ENCODE measurements around the gene TMBIM4. TPM values are rescaled to one million over a fixed set of nuclear protein-coding genes. Genes with fewer than 3 reads are reported as not detected.
"Not testable (repeated sequence)": the region's sequence is repeated elsewhere in the genome, so short reads cannot be mapped to it uniquely, and the experiment has no call there.

TMBIM4 gene
- total RNA-seq, 2 experiments from 2014 or later, result 24.1 to 24.2 TPM

DNA sequence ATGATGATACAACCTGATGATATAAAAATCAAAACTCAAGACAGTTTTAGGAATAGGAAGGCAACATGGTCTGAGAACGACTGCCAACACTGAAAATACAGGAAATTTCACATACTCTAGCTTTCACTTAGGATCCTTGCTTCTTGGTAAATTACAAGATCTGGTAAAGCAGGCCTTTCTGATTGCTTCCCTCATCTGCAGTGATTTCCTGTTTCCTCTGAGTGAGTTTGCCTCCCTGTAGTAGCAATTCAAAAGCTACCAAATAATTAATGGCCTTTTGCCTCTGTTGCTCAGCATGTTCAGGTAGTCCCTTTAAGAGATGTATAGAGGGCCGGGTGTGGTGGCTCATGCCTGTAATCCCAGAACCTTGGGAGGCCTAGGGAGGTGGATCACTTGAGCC lies 17.2 kb upstream of the TMBIM4 start:
- H3K4me1 Mint-ChIP-seq (ENCODE audit: low read depth), result peaks cover 13% of the 10 kb centered on the region
- Histone ChIP-seq H3K36me3 (ENCODE audit: insufficient read depth, low read length) (no peaks in the 10 kb centered on the region), H3K4me1 (ENCODE audit: insufficient read depth, low read length) (peaks cover 9% of the 10 kb centered on the region), H3K27me3 (ENCODE audit: control insufficient read depth in 1 of 2, insufficient read depth in 2 of 2, low read length in 2 of 2) (peaks cover 28 to 48% of the 10 kb centered on the region in 2 experiments), H3K27ac (ENCODE audit: low read depth in 1 of 2, low read length in 2 of 2) (no peak overlapping the region), H3K4me3 (ENCODE audit: low read length) (no peak overlapping the region), H3K9me3 (ENCODE audit: control insufficient read depth in 1 of 2, insufficient read depth in 1 of 2, low read length in 2 of 2) (peaks cover 0 to 8% of the 10 kb centered on the region in 2 experiments)
- intact Hi-C loops (cut with DNase I, micrococcal nuclease), result no loop called here
- peaks cover 2% of the 10 kb centered on the region for H3K9me3 Mint-ChIP-seq
- H3K27me3 Mint-ChIP-seq, result peaks cover 75% of the 10 kb centered on the region
- H3K27ac Mint-ChIP-seq, result no peak overlapping the region
- CTCF ChIA-PET, result no interaction called here
- POLR2A ChIA-PET, result interaction anchor here (0.8 to 1.3 kb wide), 2 partner anchors 11 to 18 kb away, joined by 4 to 5 read pairs; partner anchors contain the start of gene TMBIM4
- DNase-seq (no peak), ATAC-seq (ENCODE audit: poor library complexity) (no peak)
- TF ChIP-seq CTCF (IDR thresholded peaks at IDR 0.05), result no peak
- no peak overlapping the region for H3K4me3 Mint-ChIP-seq
- H3K36me3 Mint-ChIP-seq (ENCODE audit: low read depth), result no peaks in the 10 kb centered on the region

DNA sequence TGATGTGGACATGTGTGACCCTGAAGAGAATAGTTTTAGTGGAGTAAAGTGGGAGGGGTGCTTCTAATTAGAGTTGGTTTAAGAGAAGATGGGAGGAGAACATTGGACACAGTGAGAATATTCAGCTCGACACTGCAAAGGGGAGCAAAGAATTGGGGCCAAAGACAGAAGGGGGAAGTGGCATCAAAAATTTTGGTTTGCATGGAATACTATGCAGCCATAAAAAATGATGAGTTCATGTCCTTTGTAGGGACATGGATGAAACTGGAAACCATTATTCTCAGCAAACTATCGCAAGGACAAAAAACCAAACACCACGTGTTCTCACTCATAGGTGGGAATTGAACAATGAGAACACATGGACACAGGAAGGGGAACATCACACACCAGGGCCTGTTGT lies 15.0 kb upstream of the TMBIM4 start:
- POLR2A ChIA-PET, result interaction anchor here (0.7 kb wide), 1 partner anchor 18 kb away, joined by 3 read pairs; no protein-coding TSS in a partner anchor
- peaks cover 21 to 34% of the 10 kb centered on the region in 2 experiments for H3K27me3 ChIP-seq (ENCODE audit: control insufficient read depth in 1 of 2, insufficient read depth in 2 of 2, low read length in 2 of 2)
- H3K9me3 Mint-ChIP-seq; H3K4me3 Mint-ChIP-seq; H3K36me3 Mint-ChIP-seq (ENCODE audit: low read depth); CTCF ChIA-PET; H3K27ac Mint-ChIP-seq; H3K4me1 ChIP-seq (ENCODE audit: insufficient read depth, low read length); H3K36me3 ChIP-seq (ENCODE audit: insufficient read depth, low read length); H3K27ac ChIP-seq (ENCODE audit: low read depth in 1 of 2, low read length in 2 of 2); H3K9me3 ChIP-seq (ENCODE audit: control insufficient read depth in 1 of 2, insufficient read depth in 1 of 2, low read length in 2 of 2); ATAC-seq (ENCODE audit: poor library complexity); H3K4me3 ChIP-seq (ENCODE audit: low read length); intact Hi-C loops (cut with DNase I, micrococcal nuclease); DNase-seq: not testable (repeated sequence)
- Mint-ChIP-seq H3K4me1 (ENCODE audit: low read depth) (peaks cover 13% of the 10 kb centered on the region), H3K27me3 (peaks cover 56% of the 10 kb centered on the region)

- no peaks in the 10 kb centered on the region for H3K36me3 Mint-ChIP-seq (ENCODE audit: low read depth)
- ATAC-seq (ENCODE audit: poor library complexity), result no peak
Observed at GRCh38 chr12:66182956-66183355, 13.2 kb upstream of the TMBIM4 start.

More at GRCh38 chr12:66182956-66183355, 13.2 kb upstream of the TMBIM4 start:
- Histone ChIP-seq H3K9me3 (ENCODE audit: control insufficient read depth in 1 of 2, insufficient read depth in 1 of 2, low read length in 2 of 2) (no peaks in the 10 kb centered on the region), H3K27ac (ENCODE audit: low read depth in 1 of 2, low read length in 2 of 2) (no peak overlapping the region), H3K4me3 (ENCODE audit: low read length) (no peak overlapping the region), H3K4me1 (ENCODE audit: insufficient read depth, low read length) (no peaks in the 10 kb centered on the region), H3K36me3 (ENCODE audit: insufficient read depth, low read length) (no peaks in the 10 kb centered on the region), H3K27me3 (ENCODE audit: control insufficient read depth in 1 of 2, insufficient read depth in 2 of 2, low read length in 2 of 2) (peaks cover 9 to 20% of the 10 kb centered on the region in 2 experiments)
- Mint-ChIP-seq H3K27ac (no peak overlapping the region), H3K4me3 (no peak overlapping the region), H3K27me3 (peaks cover 56% of the 10 kb centered on the region), H3K9me3 (peaks cover 2% of the 10 kb centered on the region), H3K4me1 (ENCODE audit: low read depth) (peaks cover 9% of the 10 kb centered on the region)
- intact Hi-C loops (cut with DNase I, micrococcal nuclease), result no loop called here
- CTCF ChIA-PET, result interaction anchor here (1.2 kb wide), 1 partner anchor 12 kb away, joined by 4 read pairs; no protein-coding TSS in a partner anchor
- POLR2A ChIA-PET, result no interaction called here
- no peak for TF ChIP-seq CTCF (IDR thresholded peaks at IDR 0.05)
- DNase-seq, result no peak
